DMS153 (cell line): ENCODE data around the gene NDUFA8.

Source experiments
- DNase-seq: peaks from one replicate; lab custom pipeline; 2025; lab: John Stamatoyannopoulos, UW

Gene NDUFA8

DNA sequence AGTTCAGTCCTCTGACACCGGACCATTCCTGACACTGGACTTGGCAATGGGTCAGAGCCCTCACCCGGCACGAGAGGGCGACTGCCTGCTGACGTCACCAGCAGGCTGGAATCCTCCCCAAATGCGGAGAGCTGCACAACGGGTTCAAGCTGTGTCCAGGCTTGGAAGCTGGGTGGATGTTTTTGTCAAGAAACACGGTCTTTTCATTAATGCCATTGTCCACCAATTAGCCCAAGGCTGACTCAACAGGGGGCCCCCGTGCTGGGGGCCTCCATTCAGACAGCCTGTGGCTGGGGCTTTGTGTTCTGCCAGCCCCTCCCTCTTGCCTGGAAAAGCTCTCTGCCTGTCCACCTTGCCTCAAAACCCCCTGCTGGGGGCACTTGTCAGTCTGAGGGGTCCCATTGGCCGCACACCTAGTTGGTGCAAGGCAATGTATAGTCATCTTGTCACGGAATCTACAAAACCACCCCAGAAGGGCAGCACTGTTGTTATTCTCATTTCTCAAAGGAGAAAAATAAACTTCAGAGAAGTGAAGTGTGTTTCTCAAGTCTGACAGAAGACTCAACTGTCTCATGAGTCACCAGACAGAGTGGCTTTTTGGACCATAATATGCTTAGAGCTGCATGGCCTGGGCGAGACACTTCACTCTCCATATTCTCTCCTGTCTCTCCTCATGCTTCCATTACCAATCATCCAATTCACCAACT lies 24.6 kb downstream of the NDUFA8 start:
- no peak for DNase-seq

DNA sequence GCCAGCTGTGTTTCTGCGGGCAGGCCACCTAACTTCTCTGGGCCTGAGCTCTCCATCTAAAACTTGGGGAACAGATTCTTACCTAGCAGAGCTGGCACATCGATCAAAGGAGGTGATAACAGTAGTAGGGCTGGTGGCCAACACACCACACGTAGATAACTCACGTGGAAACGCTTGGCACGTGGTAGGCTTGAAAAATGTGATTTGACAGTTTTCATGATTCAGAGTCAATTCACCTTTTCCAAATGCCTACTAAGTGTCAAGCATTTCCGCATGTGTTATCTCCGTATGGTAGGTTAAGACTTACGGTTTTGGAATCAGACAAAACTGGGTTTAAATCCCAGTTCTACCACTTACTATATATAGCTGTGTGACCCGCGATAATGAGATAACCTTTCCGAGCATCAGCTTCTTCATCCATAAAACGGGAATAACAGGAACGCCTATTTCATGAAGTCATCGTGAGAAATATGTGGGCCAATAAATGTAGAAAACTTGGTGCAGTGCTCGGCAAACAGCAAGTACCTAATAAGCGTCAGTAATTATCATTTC lies 25.5 kb downstream of the NDUFA8 start:
- no peak for DNase-seq

DNA sequence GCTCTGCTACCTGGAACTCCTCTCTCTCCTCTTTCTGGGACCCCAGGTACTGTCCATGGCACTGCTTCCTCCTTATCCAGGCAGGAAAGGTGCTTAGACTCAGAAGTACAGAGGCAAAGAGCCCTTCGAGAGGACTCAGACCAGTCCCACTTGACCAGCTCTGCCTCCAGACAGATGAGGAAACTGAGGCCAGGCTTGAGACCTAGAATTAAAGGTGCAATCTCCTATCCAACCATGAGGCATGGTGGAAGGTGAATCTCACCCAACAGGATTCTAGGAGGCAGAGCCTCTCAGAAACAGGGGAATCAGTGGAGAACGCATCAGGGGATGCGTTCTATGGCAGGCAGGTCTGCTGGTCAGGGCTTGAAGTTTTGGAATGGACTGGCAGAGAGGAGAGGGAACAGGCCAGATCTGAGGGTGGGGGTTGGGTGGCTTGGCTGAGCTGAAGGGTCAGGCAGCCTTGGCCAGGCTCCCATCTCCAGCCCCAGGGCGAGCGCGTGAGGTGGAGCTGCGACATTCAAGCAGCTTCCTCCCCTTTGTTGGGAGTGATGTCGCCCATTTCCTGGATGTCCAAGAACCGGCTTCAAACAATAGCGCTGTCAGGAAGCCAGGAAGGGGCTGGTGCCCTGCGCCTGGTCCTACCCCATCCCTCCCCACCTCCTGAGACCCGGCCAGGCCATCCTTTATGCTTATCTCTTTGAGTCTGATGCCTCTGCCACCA lies 26.2 kb downstream of the NDUFA8 start:
- DNase-seq, result no peak

DNA sequence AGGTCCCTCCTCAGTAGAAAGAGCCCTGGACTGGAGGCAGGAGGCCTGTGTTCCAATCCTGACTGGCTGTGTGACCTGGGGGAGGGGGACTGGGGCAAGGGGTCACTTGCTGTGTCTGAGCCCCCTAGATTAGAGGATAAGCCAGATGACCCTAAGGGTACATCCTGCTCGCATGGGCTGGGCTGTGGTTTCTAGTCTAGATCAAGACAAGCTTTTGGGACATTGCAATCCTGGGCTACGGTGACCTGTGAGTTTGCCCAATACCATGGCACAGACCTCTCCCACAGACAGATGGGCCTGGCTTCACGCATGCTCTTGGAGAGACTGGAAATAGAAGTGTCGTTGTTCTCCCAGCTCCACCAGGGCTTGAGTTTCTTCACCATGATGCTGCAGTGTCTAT lies 27.0 kb downstream of the NDUFA8 start:
- DNase-seq, result no peak

DNA sequence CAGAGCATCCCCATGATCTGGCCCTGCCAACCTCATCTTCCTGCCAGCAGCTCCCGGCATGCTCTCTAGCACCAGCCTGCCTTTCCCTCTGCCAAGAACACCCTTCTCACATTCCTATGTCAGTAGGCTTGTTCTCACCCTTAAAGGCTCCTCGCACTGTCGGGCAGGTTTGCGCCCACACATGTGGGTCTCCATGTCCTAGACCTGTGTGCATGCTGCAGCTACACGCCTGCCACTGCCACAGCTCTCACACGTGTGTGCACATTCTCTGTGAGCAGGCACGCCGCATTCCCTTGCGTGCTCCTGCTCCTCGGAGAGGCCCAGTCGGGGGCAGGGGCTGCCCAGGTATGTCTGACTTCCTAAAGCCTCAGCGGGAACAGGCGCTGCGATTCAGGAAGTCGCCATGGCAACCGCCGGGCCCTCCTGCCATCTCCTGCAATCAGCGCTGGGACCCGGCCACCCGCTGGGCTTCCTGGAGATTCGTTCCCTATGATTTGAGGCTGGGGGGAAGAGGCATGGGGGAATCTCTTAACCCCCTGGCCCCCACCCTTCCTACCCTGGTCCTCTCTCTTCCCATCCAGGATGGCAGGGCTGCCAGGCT lies 28.1 kb downstream of the NDUFA8 start:
- peak; percentile 8 for DNase-seq

DNA sequence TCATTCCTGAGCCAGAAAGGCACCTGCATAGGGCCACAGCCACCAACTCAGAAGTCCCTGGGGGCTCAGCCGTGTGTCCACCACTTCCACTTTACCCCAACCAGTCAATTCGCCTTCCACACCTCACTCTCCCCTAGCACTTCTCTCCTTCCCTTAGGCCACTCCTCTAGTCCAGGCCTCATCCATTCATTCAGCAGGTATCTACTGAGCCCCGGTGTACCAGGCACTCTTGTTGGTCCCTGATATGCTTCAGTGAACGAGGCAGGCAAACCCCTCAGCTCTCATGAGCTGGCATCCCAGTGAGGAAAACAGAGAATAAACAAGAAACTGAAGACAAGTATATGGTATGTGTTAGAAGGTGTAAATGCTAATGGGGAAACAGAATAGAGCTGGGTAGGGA lies 28.7 kb downstream of the NDUFA8 start:
- DNase-seq, result no peak

DNA sequence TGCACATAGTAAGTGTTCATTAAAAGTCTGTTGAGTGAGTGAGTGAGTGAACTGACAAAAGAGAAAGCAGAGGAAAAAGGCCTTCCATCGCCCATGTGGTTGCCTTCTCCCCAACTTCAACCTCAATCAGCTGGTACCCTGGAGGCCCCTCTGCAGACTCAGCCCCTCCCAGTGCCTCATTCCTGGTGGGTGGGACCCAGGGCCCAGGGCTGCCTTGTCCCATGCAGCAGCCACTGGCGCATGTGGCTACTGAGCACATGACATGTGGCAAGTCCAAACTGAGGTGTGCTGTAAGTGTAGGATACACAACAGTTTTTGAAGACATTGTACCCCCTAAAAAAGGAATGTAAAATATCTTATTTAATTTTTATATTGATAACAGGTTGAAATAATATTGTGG lies 29.6 kb downstream of the NDUFA8 start:
- DNase-seq, result no peak

DNA sequence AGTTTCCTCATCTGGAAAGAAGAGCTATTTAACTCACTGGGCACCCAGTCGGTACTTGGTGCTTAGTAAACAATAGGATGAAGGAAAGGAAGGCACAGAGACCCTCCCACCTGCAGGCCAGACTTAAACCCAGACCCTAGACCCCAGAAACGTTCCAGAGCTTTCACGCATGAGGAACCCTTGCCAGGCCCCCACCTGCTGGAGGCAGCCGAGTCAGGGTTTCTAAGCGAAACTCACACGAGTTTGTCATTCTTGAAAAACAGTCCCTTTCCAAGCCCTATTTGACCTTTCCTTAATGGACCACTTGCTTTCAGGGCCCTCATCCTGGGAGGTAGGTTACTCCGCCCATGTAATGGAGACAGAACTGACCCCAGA lies 30.6 kb downstream of the NDUFA8 start:
- no peak for DNase-seq

DNA sequence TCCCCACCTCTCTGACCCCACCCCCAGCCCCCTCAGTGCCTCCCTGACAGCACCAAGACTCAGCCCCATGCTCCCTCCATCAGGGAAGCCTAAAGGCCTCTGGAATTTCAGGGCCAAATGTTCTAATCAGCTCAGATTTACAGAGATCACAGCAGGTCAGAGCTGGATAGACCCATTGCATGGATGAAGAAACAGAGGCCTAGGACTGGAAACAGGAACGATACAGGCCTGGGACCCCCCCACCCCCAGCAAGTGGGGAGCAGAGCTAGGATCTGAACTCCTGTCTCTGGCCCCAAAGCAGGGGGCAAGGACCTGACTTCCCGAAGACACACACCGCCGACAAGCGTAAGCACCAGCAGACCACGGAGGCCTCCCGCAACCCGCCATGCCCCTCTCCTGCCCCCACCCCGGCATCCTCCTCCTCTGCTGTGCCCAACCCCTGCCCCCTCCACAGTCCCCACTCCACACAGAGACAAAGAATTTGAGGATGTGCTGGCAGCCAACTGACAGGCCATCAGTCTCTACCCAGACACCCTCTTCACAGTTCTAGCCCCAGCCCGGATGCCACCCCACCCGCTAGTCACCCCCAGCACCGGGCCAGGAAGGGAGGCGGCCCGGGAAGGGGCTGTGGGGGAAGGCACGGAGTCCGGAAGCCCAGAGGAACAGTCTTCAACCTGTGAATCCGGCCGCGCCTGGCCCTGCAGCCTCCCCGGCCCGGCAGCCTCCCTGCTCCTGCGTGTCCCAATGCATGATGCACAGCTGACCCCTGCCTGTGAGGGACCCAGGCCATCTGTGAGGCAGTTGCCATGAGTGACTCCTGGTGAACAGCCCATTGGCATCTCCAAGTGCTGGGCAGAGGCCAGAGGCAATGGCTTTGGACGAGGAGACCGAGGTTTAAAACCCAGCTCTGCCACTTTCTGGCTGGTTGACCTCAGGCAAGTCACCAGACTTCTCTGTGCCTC lies 31.3 kb downstream of the NDUFA8 start:
- no peak for DNase-seq

DNA sequence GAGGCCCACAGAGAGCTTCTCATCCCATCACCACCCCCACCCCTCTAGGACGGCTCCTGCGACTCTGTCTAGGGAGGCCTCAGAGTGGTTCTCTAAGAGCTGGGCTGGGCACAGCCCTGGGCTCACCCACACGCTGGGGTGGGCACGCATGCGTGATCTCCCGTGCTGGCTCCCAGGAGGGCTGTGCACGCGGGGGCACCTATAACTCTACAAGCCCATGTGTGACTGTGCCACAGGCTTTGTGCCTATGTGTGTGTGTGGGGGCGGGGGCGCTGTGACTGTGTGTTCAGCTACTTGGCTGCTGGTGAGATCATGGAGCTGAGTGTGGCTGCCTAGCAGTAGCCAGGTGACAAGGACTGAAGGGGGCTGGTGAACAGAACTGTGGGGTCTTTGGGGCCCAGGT lies 32.2 kb downstream of the NDUFA8 start:
- DNase-seq, result no peak

DNA sequence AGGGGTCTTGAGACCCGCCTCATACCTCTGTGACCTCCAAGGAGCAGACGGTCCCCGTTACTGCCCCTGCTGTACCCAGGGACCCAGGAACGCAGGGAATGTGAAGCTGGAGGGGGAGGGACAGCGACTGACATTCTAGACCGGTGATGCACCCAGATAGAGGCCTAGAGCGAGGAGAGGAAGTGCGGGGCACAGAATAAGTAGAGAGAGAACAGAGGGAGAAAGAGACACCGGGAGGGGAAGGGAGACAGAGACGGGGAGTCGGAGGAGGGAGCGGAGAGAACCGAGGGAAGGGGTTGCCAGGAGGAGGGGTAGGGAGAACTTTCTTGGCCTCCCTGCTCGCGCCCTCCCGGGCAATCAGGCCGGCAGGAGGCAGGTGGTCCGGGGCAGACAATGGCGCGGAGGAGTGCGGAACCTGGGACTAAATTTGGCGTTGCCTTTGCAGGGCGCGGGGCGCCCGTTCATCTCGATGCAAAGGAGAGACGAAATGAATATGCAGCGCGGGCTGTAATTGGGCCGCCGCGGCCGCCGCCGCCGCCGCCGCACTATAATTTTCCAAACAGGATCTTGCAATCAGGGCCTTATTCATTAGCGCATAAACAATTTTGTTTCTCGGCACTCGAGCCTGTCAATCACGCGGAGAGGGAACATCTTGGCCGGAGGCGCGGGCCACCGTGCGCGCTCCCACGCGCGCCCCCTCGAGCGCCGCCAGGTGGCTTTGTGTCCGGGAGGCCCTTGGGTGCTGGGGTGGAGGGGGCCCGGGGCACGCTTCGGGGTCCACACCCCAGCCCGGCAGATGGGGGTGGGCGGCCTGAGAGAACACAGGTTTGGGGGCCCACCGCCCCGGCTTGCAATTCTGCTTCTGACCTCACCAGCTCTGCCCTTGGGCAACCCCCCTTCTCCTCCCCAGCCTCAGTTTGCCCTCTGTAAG lies 33.0 kb downstream of the NDUFA8 start:
- DNase-seq, result no peak

DNA sequence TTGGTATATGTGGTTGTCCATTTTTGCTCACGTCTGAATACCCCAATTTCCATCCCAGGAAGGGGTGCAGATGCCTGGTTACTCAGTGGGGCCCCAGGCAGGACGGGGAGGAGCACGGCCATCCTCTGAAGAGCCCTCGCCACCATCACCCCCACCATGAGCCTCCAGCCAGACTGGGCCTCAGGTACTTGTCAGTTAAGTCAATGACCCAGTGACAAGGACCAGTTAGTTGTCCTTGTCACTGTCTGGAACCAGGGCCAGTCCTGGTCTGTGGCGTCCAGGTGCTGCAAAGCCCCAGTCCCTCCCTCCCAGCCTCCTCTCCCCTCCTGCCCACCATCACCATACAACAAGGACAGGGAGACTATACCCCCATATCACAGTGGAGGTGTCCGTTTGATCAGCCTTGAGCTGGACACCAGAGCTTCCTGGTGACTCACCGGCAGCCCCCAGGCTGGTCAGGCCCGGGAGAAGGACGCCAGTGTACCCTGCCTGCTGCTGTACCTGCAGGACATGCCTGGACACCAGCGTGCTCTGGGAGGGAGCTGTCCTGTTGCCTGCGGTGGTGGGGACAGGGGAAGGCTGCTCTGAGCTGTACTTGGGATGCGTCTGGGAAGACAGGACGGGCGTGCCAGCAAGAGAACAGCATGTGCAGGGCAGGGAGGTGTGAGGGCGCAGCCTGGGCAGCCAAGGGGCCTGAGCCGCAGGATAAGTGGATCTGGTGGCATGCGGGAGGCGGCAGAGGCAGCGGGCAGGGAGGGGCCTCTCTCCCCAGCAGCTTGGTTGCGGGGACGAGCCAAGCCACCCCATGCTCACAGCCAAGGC lies 33.9 kb downstream of the NDUFA8 start:
- DNase-seq, result no peak

DNA sequence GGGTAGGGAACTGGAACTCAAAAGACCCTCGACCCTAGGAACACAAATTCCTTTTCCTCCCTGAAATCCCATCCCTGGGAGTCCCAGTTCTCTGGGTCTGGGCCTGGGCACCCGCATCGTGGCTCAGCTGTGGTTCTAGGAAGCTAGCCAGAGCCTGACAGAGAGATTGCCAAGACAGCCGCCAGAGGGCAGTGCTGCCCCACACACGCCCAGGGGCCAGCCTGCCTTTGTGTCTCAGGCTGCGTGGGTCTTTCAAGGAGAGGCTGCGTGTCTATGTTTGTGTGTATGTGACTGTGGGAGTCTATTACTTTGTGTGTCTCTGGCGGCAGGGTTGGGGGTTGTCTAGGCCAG lies 34.4 kb downstream of the NDUFA8 start:
- peak; percentile 22 for DNase-seq

DNA sequence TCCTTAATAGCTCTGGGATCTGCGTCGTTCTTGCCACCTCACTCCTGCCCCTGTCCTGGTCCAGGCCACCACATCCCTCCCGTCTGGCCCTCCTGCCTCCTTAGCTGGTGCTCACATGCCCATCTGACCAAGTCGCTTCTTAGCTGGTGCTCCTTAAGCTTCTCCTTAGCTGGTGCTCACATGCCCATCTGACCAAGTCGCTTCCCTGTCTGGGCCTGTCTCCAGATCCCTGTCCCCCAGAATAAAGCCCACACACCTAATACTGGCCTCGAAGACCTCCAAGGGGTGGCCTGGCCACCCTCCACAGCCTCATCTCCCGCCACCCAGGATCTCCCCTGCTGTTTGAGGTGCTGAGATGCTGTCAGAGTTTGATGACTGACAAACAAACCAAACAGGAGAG lies 35.1 kb downstream of the NDUFA8 start:
- DNase-seq, result no peak

DNA sequence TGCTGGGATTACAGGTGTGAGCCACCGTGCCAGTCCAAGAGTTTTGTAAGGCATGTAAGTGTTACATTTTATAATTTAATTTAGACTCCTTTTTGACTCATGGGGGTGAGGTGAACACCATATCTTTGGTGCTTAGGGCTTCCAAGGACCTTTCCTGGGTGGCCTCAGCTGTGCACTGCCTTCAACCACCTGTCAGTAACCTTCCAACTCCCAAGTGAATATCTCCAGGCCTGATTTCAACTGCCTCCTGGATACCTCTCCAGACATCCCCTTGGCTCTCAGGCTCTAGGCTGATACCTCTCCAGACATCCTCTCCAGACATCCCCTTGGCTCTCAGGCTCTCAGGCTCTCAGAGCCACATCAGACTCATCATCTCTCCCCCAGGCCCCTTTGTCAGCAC lies 35.5 kb downstream of the NDUFA8 start:
- DNase-seq, result no peak

DNA sequence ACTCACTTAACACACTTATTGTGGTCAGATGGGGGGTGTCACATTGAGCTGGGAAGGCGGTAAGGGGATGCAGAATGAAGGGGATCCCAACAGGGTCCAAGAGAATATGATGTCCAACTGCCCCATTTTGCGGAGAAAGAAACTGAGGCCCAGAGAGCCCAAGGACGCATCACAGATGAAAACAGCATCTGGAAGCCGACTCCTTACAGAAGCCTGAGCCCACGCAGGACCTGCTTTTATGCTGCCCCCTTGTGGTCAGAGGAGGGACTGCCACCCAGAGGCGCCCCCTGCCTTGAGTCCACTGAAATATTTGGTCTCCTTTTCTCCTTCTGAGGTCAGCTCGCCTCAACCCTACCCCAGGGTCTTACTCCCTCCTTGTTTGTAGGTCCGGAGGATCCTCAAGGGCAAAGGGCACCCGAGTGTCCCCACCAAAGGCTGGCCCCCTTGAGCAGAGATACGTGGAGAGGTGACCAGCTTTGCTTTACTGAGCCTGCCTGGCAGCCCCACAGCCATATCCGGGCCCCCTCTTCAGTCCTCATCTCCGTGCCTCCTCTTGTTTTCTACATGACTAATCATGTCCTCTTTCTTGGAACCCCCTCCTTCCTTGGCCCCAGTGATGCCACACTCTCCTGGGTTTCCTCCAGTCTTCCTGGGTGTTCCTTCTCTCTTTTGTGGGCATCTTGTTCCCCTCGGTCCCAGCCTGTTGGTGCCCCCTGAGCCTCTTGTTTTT lies 36.5 kb downstream of the NDUFA8 start:
- DNase-seq, result peak; percentile 49

DNA sequence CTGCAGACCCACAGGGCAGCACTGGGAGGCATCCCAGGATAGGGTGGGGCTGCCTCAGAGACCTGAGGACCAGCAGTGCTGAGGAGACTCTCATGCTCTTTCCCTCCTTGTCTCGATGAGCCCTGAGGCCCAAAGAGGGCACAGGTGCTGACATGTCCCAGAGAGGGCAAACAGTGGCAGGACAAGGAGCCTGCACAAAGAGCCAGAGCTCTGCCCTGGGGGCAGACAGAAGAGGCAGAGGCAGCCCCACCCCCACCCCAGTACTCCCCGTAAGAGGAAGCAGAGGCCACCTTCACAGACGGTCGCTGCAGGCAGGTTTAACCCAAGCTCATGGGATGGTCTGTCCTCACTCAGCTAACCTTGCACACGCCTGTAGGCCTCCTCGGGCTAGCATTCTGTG lies 37.1 kb downstream of the NDUFA8 start:
- no peak for DNase-seq

DNA sequence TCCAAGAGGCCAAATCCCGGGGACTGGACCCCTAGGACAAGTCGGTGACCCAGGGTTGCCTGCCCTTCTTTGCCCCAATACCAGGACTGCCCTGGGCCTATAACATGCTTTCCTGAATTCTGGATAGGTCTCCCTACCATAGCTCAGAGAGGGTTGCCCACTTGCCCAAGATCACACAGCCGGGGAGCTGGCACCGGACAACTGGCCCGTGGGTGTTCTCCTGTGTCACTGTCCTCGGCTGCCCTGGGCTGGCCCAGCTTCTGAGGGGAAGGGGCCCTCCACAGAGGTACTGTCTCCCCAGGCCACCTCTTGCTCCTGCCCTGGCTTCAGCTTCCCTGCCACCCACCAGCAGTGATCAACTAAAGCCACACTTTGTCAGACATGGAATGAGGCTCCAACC lies 37.6 kb downstream of the NDUFA8 start:
- no peak for DNase-seq

DNA sequence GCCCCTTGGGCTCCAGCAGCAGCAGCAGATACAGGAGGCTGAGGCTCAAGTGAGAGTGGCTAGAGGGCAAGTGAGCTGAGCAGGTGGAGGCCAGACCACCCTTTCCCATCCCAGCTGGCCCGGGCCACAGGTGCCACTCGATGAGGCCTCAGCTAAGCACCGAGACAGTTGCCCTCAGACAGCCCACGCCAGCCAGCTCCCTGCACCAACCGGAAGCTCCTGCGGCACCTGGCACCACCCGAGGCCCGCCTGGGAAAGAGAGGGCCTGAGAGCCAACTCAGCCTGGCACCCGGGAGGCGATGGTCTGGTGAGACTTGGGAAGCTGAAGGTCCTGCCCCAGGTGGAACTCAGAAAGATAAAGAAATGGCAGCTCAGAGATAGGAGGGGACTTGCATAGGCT lies 38.2 kb downstream of the NDUFA8 start:
- DNase-seq, result no peak
